NCI-H1930 (cell line): ENCODE data around the gene SPATA31C1.
"Not testable (repeated sequence)": the region's sequence is repeated elsewhere in the genome, so short reads cannot be mapped to it uniquely, and the experiment has no call there.

Experiments
- DNase-seq, 2 experiments: peaks; one replicate each; lab custom pipeline; 2025; lab: John Stamatoyannopoulos, UW

SPATA31C1 gene

GRCh38 chr9:87938336-87938735 is 20.6 kb downstream of the SPATA31C1 start:
- DNase-seq, result not testable (repeated sequence)

GRCh38 chr9:87939096-87939495 is 21.3 kb downstream of the SPATA31C1 start:
- DNase-seq, result not testable (repeated sequence)

- DNase-seq, result no peak
These were observed 26.3 kb downstream of the SPATA31C1 start for GRCh38 chr9:87944096-87944495.

GRCh38 chr9:87944682-87945081 is 26.9 kb downstream of the SPATA31C1 start:
- DNase-seq, result no peak

GRCh38 chr9:87950296-87950695 is 32.5 kb downstream of the SPATA31C1 start:
- DNase-seq, result no peak

- DNase-seq, result no peak
These were observed 33.2 kb downstream of the SPATA31C1 start for GRCh38 chr9:87950765-87951488.

- DNase-seq, result no peak
These were observed 36.5 kb downstream of the SPATA31C1 start for GRCh38 chr9:87954230-87954629.

- no peak for DNase-seq
These were observed 40.1 kb downstream of the SPATA31C1 start for GRCh38 chr9:87957839-87958238.

GRCh38 chr9:87958591-87958990 is 40.8 kb downstream of the SPATA31C1 start:
- no peak for DNase-seq

- DNase-seq, result no peak
These were observed 42.3 kb downstream of the SPATA31C1 start for GRCh38 chr9:87959916-87960581.

GRCh38 chr9:87963770-87964169 is 46.0 kb downstream of the SPATA31C1 start:
- no peak for DNase-seq

- DNase-seq, result no peak
These were observed 47.1 kb downstream of the SPATA31C1 start for GRCh38 chr9:87964826-87965225.

- DNase-seq, result no peak
These were observed 50.4 kb downstream of the SPATA31C1 start for GRCh38 chr9:87968155-87968554.

GRCh38 chr9:87970602-87971001 is 52.8 kb downstream of the SPATA31C1 start:
- no peak for DNase-seq

GRCh38 chr9:87973122-87973521 is 55.4 kb downstream of the SPATA31C1 start:
- DNase-seq, result no peak
